DND-41 (cell line): ENCODE results near the gene FOXL1.

ENCODE experiments used
- EZH2 ChIP-seq: IDR thresholded peaks from 3 replicates; pipeline ENCODE4 v1.6.1; 2012; ENCODE audit warnings: borderline replicate concordance, low read depth, mild to moderate bottlenecking, moderate library complexity, low read length, inconsistent platforms; ENCODE audit not compliant: severe bottlenecking
- TF ChIP-seq, protein P1 (sequence below): IDR thresholded peaks from 2 replicates; pipeline ENCODE4 v1.5.1; 2012; ENCODE audit warnings: borderline replicate concordance, low read length, moderate library complexity, mild to moderate bottlenecking; ENCODE audit not compliant: poor library complexity, severe bottlenecking; ENCODE audit errors: extremely low read depth

DNA sequence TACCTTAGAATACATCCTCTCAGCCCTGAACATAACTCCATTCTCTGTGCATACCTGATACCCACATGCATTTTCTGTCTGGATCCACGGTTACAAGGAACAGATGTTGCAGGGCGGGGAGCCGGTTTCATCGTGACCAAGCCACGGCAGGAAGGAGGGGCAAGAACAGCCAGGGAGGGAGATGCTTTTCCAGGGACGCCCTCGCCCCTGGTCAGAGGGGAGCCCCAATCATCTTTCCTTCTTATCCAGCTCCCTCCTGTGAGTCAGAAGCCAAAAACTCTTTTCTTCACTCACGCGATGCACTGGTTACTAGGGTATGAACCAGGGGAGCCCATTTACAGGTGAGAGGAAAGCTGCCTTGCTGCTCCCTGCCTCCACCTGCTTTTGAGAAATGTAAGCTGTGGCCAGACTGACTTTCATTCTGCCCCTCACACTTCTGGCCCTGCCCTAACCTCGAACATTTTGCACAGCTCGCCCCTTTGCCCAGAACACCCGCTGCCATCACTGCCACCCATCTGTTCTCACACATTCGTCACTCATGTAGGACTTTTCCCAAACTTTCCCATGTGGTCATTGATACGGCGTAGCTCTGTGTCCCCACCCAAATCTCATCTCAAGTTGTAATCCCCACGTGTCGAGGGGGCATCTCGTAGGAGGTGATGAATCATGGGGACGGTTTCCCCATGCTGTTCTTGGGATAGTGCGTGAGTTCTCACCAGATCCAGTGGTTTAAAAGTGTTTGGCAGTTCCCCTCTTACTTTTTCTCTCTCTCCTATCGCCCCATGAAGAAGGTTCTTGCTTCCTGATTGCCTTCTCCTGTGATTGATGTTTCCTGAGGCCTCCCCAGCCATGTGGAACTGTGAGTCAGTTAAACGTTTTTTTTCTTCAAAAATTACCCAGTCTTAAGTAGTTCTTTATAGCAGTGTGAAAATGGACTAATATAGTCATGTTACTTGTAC, 20.5 kb downstream of the FOXL1 start:
- TF ChIP-seq, protein P1, sequence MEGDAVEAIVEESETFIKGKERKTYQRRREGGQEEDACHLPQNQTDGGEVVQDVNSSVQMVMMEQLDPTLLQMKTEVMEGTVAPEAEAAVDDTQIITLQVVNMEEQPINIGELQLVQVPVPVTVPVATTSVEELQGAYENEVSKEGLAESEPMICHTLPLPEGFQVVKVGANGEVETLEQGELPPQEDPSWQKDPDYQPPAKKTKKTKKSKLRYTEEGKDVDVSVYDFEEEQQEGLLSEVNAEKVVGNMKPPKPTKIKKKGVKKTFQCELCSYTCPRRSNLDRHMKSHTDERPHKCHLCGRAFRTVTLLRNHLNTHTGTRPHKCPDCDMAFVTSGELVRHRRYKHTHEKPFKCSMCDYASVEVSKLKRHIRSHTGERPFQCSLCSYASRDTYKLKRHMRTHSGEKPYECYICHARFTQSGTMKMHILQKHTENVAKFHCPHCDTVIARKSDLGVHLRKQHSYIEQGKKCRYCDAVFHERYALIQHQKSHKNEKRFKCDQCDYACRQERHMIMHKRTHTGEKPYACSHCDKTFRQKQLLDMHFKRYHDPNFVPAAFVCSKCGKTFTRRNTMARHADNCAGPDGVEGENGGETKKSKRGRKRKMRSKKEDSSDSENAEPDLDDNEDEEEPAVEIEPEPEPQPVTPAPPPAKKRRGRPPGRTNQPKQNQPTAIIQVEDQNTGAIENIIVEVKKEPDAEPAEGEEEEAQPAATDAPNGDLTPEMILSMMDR: no peak
- TF ChIP-seq EZH2: no peak
